ENCODE data around the gene PPP2CA. TPM values are rescaled to one million over a fixed set of nuclear protein-coding genes. Genes with fewer than 3 reads are reported as not detected.

The PPP2CA gene
- total RNA-seq, 2 experiments from 2014 or later, result 128 to 136 TPM

DNA sequence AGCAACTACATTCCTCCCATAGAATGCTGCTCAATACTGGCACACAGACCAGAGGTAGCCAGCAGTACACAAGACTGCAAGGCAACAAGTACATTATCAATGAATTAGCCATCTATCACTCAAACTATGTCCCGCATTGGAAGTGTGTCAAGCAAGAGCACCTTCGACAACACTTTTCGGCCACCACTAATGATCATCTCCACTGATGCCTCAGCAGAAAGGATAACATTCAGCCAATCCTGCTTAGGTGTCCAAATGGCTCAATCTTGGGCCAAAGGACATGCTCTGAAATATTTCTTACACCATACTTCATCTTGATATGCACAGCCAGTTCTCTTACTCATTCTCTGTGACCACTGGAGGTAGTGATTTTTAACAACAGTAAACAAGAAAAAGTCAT lies 74.2 kb downstream of the PPP2CA start:
- H3K9me3 Mint-ChIP-seq, result no peaks in the 10 kb centered on the region
- H3K4me3 Mint-ChIP-seq, result no peak overlapping the region
- H3K4me1 Mint-ChIP-seq, result peaks cover 44% of the 10 kb centered on the region
- peak overlapping the region; percentile 48 for H3K27ac Mint-ChIP-seq
- peaks cover 63% of the 10 kb centered on the region for H3K36me3 Mint-ChIP-seq (ENCODE audit: low read depth)
- ChIA-PET POLR2A (interaction anchor here (0.6 kb wide), 1 partner anchor 117 kb away, joined by 3 read pairs; no protein-coding TSS in a partner anchor), CTCF (interaction anchor here (1.9 to 7.3 kb wide), 3 partner anchors 11 to 112 kb away, joined by 12 to 46 read pairs (median 26); no protein-coding TSS in a partner anchor)
- DNase-seq, result no peak
- no peaks in the 10 kb centered on the region for H3K27me3 Mint-ChIP-seq

DNA sequence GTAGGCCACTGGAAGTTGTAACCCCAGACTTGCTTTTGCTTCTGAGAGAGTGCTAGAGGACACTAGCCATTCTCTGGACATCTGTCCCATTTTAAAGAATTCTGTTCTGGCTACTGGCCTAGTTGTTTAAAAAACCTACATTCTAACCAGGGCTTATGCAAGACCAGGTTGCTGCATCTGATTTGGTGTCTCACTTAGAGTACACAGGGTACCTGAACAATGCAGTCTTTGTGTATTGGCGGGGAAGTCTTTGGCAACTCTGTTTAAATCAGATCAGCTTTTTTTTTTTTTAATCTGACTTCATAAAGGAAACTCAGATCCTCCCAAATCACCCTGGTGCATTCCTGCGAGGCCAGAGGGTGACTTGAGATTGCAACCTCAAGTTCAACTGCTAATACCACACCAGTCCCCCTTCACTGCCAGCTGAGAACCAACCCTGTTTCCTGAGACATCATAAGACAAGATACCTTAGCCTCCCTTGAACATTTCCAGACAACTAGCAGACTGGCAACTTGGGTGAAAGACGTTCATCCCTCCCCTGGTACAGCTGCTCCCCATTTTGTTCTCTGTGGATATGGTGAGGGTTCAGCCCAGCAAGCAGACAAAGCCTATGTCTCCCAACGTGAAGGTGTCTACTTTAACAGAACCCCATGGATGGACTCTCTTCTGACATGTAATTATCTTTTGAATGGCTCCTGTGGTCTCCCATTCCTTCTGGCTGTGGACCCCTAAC lies 76.1 kb downstream of the PPP2CA start:
- H3K27ac Mint-ChIP-seq, result peak overlapping the region; percentile 79
- POLR2A ChIA-PET, result interaction anchor here (0.7 kb wide), 1 partner anchor 20 kb away, joined by 4 read pairs; no protein-coding TSS in a partner anchor
- H3K4me1 Mint-ChIP-seq, result peaks cover 56% of the 10 kb centered on the region
- H3K4me3 Mint-ChIP-seq, result no peak overlapping the region
- DNase-seq, result no peak
- H3K27me3 Mint-ChIP-seq, result no peaks in the 10 kb centered on the region
- CTCF ChIA-PET, result interaction anchor here (0.6 to 7.3 kb wide), 5 partner anchors 10 to 893 kb away, joined by 3 to 53 read pairs (median 26); no protein-coding TSS in a partner anchor
- no peaks in the 10 kb centered on the region for H3K9me3 Mint-ChIP-seq
- H3K36me3 Mint-ChIP-seq (ENCODE audit: low read depth), result peaks cover 69% of the 10 kb centered on the region

DNA sequence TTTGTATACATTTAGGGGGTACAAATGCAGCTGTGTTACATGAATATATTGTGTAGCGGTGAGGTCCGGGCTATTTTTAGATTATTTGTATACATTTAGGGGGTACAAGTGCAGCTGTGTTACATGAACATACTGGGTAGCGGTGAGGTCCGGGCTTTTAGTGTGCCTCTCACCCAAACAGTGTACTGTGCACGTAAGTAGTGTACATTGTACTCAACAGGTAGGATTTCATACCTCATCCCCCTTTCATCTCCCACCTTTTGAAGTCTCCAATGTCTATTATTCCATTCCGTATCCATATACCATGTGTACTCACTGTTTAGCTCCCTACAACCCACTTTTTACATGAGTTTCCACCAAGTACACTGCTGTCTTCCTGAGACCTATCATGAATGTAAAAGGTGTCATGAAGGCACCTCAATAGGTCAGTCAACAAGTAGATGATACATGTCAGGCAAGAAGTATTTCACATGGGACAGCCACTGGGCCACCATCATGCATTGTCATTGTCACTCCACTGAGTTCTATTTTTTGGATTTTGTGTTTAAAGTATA lies 76.8 kb downstream of the PPP2CA start:
- Mint-ChIP-seq H3K27ac (no peak overlapping the region), H3K36me3 (ENCODE audit: low read depth) (peaks cover 73% of the 10 kb centered on the region), H3K4me1 (peaks cover 58% of the 10 kb centered on the region), H3K27me3 (no peaks in the 10 kb centered on the region), H3K9me3 (no peaks in the 10 kb centered on the region), H3K4me3 (no peak overlapping the region)
- POLR2A ChIA-PET, result interaction anchor here (0.7 kb wide), 1 partner anchor 21 kb away, joined by 4 read pairs; no protein-coding TSS in a partner anchor
- CTCF ChIA-PET, result interaction anchor here (0.6 to 5.2 kb wide), 5 partner anchors 9 to 152 kb away, joined by 3 to 53 read pairs (median 6); no protein-coding TSS in a partner anchor
- no peak for DNase-seq

DNA sequence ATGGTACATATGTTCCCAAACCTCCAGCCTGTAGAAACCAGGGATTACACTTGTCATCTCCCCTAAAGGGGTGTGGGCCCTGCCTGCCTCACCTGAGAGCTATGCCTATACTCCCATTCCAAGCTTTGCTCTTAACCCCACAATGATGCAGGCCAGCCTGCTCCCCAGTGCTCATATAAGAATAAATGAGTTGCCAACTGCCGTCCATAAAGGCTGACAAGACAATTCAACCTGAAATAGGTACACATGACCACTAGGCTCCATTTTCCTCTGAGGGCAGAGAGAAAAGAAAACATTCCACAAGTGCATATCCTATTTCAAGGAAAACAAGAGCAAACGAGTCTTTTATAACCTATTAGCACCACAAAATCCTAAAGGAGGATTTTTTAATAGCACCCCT lies 77.6 kb downstream of the PPP2CA start:
- H3K4me1 Mint-ChIP-seq, result peaks cover 59% of the 10 kb centered on the region
- DNase-seq, result peak; percentile 6
- no peak overlapping the region for H3K4me3 Mint-ChIP-seq
- H3K27ac Mint-ChIP-seq, result no peak overlapping the region
- no peaks in the 10 kb centered on the region for H3K9me3 Mint-ChIP-seq
- ChIA-PET POLR2A (no interaction called here), CTCF (interaction anchor here (0.8 to 5.2 kb wide), 6 partner anchors 8 to 151 kb away, joined by 3 to 53 read pairs (median 10); no protein-coding TSS in a partner anchor)
- peaks cover 69% of the 10 kb centered on the region for H3K36me3 Mint-ChIP-seq (ENCODE audit: low read depth)
- H3K27me3 Mint-ChIP-seq, result no peaks in the 10 kb centered on the region

DNA sequence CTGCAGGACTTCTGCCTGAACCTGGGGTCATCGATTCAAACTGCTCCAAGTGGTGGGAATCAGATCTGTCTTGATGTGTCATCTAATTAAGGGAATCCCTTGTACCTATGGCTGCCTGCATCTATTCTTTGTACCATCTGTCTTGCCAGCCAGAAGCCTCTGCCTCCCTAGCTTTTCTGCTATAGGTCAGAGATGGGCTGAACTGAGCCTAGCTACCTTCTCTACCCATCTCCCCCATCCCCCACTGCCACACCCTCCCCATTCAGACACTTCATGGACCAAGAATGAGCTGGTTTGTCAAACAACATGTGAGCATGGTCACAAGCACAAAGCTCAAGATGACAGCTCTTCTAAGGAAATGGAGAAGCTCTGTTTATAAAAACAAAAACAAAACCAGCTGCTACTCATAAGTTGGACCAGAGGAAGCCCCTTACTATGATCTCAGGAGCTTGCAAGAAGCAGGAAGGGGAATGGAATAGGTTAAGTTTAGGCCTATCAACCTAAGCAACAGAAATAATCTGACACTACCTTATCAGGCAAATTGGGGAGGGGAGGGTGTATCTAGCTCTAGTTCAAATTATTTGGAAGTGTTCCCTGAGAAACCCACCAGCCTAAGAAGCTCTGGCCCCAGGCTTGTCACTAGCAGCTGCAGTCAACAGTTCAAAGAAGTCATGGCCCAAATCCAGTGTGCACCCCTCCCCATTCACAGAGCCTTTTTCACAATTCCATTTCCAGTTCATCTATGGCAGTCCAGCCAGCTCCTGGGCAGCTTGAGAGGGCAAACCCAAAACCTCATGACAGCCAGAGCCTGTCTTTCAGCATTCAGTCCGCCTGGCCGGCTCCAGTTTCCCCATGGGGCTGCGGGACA lies 79.0 kb downstream of the PPP2CA start:
- H3K27me3 Mint-ChIP-seq, result no peaks in the 10 kb centered on the region
- peak overlapping the region; percentile 15 for H3K27ac Mint-ChIP-seq
- no peaks in the 10 kb centered on the region for H3K9me3 Mint-ChIP-seq
- H3K4me3 Mint-ChIP-seq, result no peak overlapping the region
- no peak for DNase-seq
- H3K36me3 Mint-ChIP-seq (ENCODE audit: low read depth), result peaks cover 71% of the 10 kb centered on the region
- ChIA-PET POLR2A (interaction anchor here (0.6 kb wide), 1 partner anchor 14 kb away, joined by 3 read pairs; no protein-coding TSS in a partner anchor), CTCF (interaction anchor here (1.1 to 5.2 kb wide), 7 partner anchors 12 to 129 kb away, joined by 3 to 53 read pairs (median 5); no protein-coding TSS in a partner anchor)
- peaks cover 57% of the 10 kb centered on the region for H3K4me1 Mint-ChIP-seq

DNA sequence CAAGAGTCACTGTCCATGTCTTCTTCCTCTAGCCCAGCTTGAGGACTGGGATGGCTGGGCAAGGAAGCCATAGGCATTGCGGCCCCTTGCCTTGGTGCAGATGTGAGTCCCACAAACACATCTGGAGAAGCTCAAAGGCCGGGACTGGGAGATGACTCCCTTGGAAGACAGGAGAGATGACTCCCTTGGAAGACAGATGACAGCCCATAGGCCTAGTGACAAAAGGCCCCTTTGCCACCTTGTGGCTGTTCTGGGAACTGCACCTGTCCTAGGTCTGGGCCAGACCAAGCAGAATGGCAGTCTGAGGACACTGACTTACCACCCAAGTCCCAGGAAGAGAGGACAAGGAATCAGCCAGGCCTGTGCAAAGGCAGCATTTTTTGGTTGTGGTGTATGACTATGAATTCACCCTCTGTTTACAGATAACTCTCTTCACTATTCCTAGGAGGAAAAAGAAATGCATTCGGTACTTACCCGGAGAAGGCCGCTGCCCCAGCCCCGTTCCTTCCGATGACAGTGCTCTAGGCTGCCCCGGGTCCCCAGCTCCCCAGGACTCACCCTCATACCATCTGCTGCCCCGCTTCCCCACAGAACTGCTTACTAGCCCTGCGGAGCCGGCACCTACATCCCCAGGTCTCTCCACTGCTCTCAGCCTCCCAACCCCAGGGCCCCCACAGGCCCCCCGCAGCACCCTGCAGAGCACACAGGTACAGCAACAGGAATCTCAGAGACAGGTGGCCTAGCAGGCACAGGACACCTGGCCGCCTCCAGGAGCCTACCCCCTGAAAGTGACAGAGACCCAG lies 79.9 kb downstream of the PPP2CA start:
- Mint-ChIP-seq H3K27ac (peak overlapping the region; percentile 14), H3K9me3 (no peaks in the 10 kb centered on the region), H3K4me1 (peaks cover 53% of the 10 kb centered on the region), H3K27me3 (no peaks in the 10 kb centered on the region), H3K36me3 (ENCODE audit: low read depth) (peaks cover 76% of the 10 kb centered on the region), H3K4me3 (no peak overlapping the region)
- ChIA-PET POLR2A (interaction anchor here (0.5 to 0.6 kb wide), 2 partner anchors 15 to 125 kb away, joined by 3 read pairs; no protein-coding TSS in a partner anchor), CTCF (interaction anchor here (1.2 to 5.2 kb wide), 8 partner anchors 8 to 120 kb away, joined by 3 to 53 read pairs (median 6); no protein-coding TSS in a partner anchor)
- peak; percentile 85 for DNase-seq

DNA sequence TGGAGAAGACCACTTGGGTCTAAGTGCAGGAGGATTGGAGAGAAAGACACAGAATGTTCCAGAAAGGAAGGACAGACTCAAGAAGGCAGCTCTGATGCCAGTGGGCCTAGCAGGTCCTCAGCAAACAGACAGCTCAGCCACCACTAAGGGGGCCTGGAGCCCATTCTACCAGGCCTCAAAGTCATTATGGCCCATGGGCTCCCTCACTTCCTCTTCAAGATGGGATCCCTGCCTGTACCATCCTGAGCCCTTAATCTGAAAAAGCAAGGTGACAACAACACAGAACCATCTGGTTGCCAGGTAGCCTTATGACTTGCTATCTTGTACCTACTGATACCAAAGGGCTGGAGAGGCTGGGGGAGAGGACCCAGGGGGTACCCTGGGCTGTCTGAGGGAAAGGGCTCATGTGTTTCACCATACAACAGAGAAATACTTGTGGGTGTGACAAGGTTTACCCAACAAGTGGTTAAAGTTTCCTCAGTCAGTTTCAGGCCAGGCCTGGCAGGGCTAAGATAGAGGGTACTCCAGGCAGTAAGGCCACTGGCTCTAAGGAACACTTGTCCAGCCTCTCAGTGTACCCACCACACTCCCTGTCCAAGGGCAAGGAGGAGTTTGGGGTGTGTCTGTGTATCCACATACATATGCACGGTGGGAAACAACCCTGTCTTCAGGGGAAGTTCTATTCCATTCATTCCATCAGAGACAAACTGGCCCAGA lies 80.7 kb downstream of the PPP2CA start:
- Mint-ChIP-seq H3K27ac (peak overlapping the region; percentile 11), H3K9me3 (no peaks in the 10 kb centered on the region), H3K4me3 (no peak overlapping the region), H3K27me3 (no peaks in the 10 kb centered on the region), H3K4me1 (peaks cover 53% of the 10 kb centered on the region), H3K36me3 (ENCODE audit: low read depth) (peaks cover 78% of the 10 kb centered on the region)
- DNase-seq, result no peak
- ChIA-PET CTCF (interaction anchor here (1.2 to 5.7 kb wide), 7 partner anchors 9 to 104 kb away, joined by 3 to 53 read pairs (median 6); no protein-coding TSS in a partner anchor), POLR2A (interaction anchor here (0.5 kb wide), 1 partner anchor 125 kb away, joined by 3 read pairs; no protein-coding TSS in a partner anchor)

Small RNAs within 50 kb of the gene (microRNA-seq; reads per million reads assigned to microRNA genes)
- 1.1 reads per million for gene MIR3661 (ENCODE audit: borderline microRNAs expressed, borderline replicate concordance)

Other genes starting within 250 kb of the PPP2CA start
- gene VDAC1, start 221.1 kb downstream of the PPP2CA start, total RNA-seq, result 100 to 1,000 TPM; 184 to 208 TPM
- gene TCF7, start 111.4 kb downstream of the PPP2CA start, total RNA-seq, result 100 to 1,000 TPM; 271 to 283 TPM
- gene SKP1, start 49.1 kb downstream of the PPP2CA start, total RNA-seq, result 100 to 1,000 TPM; 194 to 197 TPM
- 1 to 10 TPM in 1 of 2 experiments, under 1 TPM in 1; 0.60 to 1.6 TPM for gene CDKL3, start 141.1 kb upstream of the PPP2CA start, total RNA-seq
- 10 to 100 TPM; 79.2 to 87.4 TPM for gene UBE2B, start 145.5 kb upstream of the PPP2CA start, total RNA-seq
- 10 to 100 TPM; 24.1 to 27.6 TPM for gene CDKN2AIPNL, start 185.8 kb upstream of the PPP2CA start, total RNA-seq